CD4-positive, alpha-beta T cell treated with Interleukin-4 for 4 hours (primary cell): ENCODE data around the gene ETHE1.

Experiments used
- DNase-seq: peaks from one replicate; pipeline ENCODE4 v3.0.0-alpha.2; 2020

Gene ETHE1

DNA sequence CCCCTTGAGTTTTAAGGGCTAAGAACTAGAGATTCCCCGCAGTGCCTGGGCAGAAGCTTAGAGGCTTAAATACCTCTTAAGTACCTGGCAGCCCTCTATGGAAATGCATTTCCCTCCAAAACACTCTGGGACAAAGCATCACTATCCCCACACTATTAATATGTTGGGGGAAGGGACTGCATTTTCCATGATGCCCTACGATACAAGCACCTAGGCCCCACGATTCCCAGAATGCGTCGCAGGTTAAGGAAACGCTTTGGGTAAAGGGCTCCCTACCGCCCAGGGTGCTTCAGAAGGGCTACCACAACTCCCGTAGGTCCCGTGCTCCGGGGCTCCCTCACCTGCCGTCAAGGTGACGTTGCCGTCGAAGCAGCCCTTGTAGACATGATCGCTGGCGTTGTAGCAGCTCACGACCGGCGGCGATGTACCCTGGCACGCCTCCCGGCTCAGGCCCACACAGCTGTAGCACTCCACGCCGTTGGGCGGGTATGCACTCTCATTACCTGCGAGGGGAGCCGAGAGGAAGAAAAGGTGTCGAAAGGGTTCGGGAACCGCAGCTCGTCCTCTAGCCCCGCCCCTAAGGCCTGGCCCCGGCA is 64.1 kb downstream of the ETHE1 start:
- no peak for DNase-seq

DNA sequence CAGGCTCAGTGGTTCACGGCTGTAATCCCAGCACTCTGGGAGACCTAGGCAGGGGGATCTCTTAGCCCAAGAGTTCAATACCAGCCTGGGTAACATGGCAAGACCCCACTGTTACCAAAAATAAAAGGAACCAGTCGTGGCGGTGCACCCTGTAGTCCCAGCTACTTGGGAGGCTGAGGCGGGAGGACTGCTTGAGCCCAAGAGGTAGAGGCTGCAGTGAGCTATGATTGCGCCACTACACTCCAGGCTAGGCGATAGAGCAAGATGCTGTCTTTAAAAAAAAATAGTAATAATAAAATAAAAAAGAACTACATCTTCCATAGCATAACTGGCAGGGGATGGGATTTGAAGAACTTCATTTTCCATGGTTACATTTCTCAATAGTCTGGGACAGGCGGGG is 64.6 kb downstream of the ETHE1 start:
- no peak for DNase-seq

DNA sequence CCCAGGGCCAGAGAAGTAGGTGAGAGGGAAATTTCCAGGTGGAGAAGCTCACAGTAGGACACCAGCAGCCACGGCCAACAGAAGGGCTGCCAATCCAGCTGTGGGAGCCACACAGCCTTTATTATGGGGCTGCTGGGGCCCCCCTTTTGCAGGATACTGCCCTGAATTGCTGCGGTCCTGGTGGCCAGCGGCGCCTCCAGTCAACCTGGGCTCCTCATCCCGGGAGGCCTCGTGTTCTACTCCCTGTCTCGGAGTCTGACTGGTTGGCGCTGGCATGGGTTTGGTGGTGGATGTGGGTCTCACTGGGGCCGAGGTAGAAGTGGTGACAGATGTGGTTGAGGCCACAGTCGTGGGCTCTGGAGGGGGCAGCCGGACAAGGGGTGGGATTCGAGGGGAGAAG is 65.7 kb downstream of the ETHE1 start:
- no peak for DNase-seq

DNA sequence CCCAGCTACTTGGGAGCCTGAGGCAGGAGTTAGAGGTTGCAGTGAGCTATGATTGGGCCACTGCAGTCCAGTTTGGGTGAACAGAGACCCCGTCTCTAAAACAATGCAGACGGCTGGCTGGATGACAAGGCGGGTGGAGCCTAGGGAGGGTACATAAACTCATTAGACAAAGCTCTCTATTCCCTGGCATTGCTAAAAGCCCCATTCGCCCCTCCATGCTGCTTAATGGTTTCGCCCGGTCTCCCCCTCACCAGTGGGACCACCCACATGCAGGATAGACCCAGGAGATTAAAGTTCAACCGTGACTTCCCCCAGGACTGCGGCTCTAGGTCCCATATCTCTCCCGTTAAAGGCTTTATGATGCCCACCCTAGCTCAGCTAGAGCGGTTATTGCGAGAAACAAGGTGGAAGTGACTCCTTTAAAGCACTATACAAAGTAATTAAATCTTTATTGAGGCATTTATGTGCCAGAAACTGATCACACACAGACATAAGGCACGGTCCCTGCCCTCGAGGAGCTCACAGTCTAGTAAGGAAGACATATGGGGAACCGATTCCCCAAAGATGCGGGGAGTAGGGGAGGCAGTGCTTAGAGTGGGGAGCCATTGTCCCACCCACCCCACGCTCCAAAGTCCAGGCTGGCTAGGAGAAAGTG is 66.5 kb downstream of the ETHE1 start:
- no peak for DNase-seq

DNA sequence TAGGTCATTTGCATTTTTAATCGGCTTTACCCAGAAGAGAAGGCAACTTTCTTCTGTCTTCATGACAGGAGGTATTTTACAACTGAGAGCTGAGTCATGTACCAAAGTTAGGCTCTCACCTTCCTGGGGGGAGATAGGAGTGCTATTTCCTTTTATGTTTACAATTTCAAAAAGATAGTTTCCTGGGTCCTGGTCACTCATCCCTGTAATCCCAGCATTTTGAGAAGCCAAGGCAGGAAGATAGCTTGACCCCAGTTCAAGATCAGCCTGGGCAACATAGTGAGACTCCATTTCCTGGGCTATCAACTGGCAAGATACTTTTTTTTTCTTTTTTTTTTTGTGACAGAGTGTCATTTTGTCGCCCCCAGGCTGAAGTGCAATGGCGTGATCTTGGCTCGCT is 69.2 kb downstream of the ETHE1 start:
- DNase-seq = no peak
